T-helper 2 cell treated with Interferon-gamma antibody and Interleukin-4, amounts not matched to agents 5 μg/mL and 100 μg/mL, for 36 hours (primary cell): Measurements from ENCODE around the gene CALB2.
"Not testable (repeated sequence)": the region's sequence is repeated elsewhere in the genome, so short reads cannot be mapped to it uniquely, and the experiment has no call there.

ENCODE experiments used
- DNase-seq: peaks from one replicate; pipeline ENCODE4 v3.0.0; 2021; ENCODE audit warnings: low spot score
- H3K27ac Mint-ChIP-seq: one replicate; pipeline ENCODE4 v1.8.0; 2021; ENCODE audit warnings: mild to moderate bottlenecking, mixed read lengths
- H3K27me3 Mint-ChIP-seq: one replicate; pipeline ENCODE4 v1.8.0; 2021; ENCODE audit warnings: low read depth, mixed read lengths
- H3K36me3 Mint-ChIP-seq: one replicate; pipeline ENCODE4 v1.8.0; 2021; ENCODE audit warnings: low read depth, mixed read lengths
- H3K4me1 Mint-ChIP-seq: one replicate; pipeline ENCODE4 v1.8.0; 2021; ENCODE audit warnings: low read depth, mixed read lengths
- H3K4me3 Mint-ChIP-seq: one replicate; pipeline ENCODE4 v1.8.0; 2022; ENCODE audit warnings: mild to moderate bottlenecking, moderate library complexity, mixed read lengths
- H3K9me3 Mint-ChIP-seq: one replicate; pipeline ENCODE4 v1.8.0; 2021; ENCODE audit warnings: mixed read lengths

CALB2 gene

DNA sequence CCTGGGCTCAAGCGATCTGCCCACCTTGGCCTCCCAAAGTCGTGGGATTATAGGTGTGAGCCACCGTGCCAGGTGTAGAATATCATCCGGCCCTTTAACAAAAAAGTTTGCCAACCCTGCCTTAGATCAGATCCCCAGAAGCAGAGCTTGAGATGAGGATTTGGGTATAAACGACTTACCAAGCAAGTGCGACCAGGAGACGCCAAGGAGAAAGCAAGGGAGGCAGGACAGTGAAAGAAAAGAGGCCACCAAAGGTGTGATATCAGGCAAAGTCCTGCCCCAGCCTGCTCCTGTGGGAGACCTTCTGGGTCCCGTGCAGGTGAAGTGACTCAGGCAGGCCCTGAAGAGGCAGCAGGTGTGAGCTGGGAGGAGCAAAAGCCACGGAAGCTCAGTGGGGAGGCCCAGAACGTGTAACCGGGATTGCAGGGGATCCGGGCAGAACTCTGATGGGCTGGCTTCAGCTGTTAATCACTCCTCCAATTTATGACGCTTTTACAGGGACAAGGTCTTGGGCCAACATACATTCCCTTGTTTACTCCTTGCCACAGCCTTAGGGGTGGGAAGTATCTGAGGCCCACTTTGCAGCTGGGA, 14.1 kb upstream of the CALB2 start:
- H3K4me3 Mint-ChIP-seq, result no peak overlapping the region
- no peaks in the 10 kb centered on the region for H3K36me3 Mint-ChIP-seq
- no peak for DNase-seq
- no peak overlapping the region for H3K27ac Mint-ChIP-seq
- no peaks in the 10 kb centered on the region for H3K9me3 Mint-ChIP-seq
- no peaks in the 10 kb centered on the region for H3K4me1 Mint-ChIP-seq
- H3K27me3 Mint-ChIP-seq, result no peaks in the 10 kb centered on the region

DNA sequence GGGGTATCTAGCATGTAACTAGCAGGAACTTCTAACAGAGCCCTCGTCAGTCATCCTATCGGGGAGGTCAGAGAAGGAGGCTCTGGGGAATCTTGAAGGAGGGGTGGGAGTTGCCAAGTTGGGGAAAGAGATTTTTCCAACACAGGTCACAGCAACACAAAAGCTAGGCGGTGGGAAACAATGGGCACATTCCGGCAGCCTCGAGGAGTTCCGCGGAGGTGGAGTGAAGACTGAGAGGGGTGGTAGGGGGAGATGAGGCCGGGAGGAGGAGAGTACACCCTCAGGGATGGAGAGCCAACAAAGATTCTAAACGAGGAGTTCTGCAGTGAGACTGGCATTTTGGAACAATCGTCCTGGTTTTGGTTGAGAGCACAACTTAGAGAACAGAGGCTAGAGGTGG, 13.5 kb upstream of the CALB2 start:
- no peaks in the 10 kb centered on the region for H3K36me3 Mint-ChIP-seq
- H3K27me3 Mint-ChIP-seq, result no peaks in the 10 kb centered on the region
- H3K9me3 Mint-ChIP-seq, result no peaks in the 10 kb centered on the region
- no peak overlapping the region for H3K27ac Mint-ChIP-seq
- no peak for DNase-seq
- no peak overlapping the region for H3K4me3 Mint-ChIP-seq
- no peaks in the 10 kb centered on the region for H3K4me1 Mint-ChIP-seq

DNA sequence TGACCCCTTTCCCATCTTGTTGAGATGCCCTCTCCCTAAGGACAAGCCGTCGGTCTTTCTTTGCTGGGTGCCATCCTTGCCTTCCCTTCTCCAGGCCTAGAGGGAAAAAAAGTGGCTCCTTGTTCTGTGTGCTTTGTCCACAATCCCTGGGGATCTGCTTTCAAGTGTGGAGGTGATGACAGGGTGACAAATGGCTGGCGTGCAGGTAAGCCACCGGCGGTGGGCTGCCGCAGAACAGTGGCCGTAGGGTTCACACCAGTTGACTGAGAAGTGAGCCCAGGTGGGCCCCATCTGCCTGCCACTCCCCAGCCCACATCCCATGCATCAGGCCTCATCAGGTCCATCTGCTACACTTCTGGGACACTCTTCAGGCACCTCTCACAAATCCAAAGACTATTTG, 11.4 kb upstream of the CALB2 start:
- Mint-ChIP-seq H3K4me3 (no peak overlapping the region), H3K27me3 (no peaks in the 10 kb centered on the region), H3K9me3 (no peaks in the 10 kb centered on the region), H3K36me3 (no peaks in the 10 kb centered on the region), H3K27ac (no peak overlapping the region), H3K4me1 (no peaks in the 10 kb centered on the region)
- no peak for DNase-seq

DNA sequence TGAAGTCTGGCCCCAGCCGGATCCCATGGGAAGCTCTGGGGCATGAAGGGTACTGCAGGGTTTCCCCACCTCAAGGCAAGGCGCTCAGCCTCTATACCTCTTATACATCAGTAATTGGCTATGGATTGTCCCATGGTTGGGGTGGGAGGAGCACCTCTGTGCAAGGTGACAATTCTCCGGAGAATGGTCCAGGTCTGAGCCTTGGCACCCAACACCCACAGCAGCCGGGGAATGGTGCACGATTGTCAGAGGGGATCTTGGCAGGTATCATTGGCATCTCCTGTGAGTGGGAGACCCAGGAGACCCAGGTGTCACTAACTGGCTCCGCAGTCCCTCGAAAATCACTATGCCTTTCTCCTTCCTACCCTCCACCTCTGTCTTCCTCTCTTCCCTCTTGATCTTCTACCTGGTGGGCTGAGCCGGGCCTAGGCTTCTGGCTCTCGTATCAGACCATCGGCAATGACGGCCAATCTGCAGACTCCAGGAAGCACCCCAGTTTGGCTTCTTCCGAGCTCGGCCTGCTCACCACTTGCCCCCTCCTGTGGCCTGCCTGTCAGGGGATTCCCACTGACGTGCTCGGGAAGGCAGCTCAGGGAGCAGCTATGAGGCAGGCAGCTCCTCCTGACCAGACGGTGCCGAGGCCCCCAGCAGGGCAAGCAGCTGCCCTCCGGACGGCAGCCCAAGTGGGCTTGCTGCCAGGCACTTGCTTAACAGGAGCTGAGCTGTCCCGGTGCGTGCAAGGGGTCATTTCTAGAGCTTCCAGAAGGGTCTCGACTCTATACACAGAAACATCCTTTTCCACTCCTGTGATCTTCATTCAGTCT, 10.0 kb upstream of the CALB2 start:
- Mint-ChIP-seq H3K27ac (no peak overlapping the region), H3K36me3 (no peaks in the 10 kb centered on the region), H3K4me3 (no peak overlapping the region), H3K27me3 (no peaks in the 10 kb centered on the region), H3K4me1 (no peaks in the 10 kb centered on the region), H3K9me3 (no peaks in the 10 kb centered on the region)
- no peak for DNase-seq

DNA sequence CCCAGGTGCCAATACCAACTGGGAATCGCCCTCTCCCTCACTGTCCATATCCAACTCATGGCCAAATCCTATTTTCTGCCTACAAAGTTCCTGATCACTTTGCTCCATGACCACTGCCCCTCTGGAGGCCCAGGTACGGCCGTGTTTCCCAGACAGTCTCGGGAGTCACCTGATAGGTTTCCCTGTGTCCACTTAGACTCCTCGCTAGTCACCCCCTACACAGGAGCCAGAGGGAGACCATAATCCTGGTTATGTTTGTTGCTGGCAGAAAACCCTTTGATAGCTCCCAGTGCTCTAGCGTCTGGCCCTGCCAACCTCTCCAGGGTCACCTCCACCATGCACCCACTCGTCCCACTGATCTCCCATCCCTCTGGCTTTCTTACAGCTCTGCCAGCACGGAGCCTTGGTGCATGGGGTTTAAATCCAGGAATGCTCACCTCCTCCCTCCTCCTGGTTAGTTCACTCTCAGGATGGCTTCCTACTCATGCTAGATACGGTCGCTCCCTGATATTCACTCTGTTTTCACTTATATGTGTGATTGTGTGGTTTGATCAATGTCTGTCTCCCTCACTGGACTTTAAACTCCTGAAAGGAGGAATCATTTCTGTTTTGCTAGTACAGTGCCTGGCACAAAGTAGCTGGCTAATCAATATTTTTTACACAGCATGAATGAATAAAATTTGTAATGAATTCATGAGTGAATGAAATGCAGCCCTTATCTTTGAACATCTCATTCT, 7.5 kb upstream of the CALB2 start:
- Mint-ChIP-seq H3K4me3 (no peak overlapping the region), H3K9me3 (no peaks in the 10 kb centered on the region), H3K27me3 (no peaks in the 10 kb centered on the region), H3K36me3 (no peaks in the 10 kb centered on the region), H3K4me1 (no peaks in the 10 kb centered on the region), H3K27ac (no peak overlapping the region)
- DNase-seq, result no peak

DNA sequence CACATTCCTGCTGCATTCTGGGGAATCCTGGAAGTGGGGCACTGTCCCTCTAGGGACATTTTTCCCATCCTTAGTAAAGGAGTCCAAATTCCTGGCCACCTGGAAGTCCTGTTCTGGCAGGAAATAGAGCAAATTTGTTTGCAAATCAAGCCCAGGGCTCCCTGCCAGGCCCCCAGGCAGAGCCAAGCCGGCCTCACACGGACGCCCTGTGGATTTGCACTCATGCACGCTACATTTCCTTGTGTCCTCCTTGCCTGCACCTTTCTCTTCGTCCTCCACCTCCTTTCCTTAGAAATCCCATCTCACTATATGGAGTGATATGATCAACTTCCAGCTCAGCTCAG, 7.0 kb upstream of the CALB2 start:
- H3K36me3 Mint-ChIP-seq, result no peaks in the 10 kb centered on the region
- no peaks in the 10 kb centered on the region for H3K4me1 Mint-ChIP-seq
- no peak overlapping the region for H3K27ac Mint-ChIP-seq
- H3K27me3 Mint-ChIP-seq, result no peaks in the 10 kb centered on the region
- DNase-seq, result no peak
- no peaks in the 10 kb centered on the region for H3K9me3 Mint-ChIP-seq
- no peak overlapping the region for H3K4me3 Mint-ChIP-seq

DNA sequence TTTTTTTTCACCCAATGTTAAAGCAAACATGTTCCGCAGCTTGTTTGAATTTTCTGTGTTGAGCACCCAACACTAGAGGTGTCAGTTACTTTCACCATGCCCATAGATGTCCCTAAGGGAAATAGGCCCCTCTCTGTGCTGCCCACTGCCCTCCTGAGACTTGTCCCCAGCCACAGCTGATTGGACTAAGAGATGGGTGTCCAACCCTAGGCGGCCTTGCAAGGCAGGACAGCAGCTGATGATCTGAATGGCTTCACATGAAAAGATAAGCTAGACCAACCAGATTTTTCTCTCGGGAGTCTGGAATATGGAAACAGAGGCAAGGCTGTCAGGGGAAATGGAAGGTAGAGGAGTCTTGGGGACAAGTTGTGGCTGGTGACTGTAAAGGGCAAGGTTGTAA, 6.1 kb upstream of the CALB2 start:
- DNase-seq, result no peak
- Mint-ChIP-seq H3K4me1 (no peaks in the 10 kb centered on the region), H3K4me3 (no peak overlapping the region), H3K9me3 (no peaks in the 10 kb centered on the region), H3K27ac (no peak overlapping the region), H3K27me3 (peaks cover 3% of the 10 kb centered on the region), H3K36me3 (no peaks in the 10 kb centered on the region)

DNA sequence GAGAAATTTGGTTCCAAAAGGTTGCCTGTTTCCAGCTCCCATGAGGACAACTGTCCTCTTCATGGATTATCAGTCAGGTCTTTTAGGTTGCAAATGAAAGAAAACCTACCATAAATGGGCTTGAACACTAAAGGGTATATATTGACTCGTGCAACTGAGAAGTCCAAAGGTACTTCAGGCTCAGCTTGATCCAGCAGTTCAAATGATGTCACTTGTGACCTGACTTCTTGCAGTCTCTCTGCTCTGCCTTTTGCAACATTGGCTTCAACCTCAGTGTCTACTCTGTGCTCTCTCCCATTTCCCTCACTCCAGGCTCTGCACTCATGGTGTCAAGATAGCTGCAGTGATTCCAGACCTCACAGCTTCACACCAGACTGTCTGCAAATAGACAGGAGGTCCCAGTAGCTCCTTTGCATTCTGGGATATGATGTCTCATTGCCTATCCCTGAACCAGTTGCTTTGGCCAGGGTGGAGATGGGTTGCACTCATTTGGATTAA, 5.5 kb upstream of the CALB2 start:
- Mint-ChIP-seq H3K4me1 (no peaks in the 10 kb centered on the region), H3K27me3 (peaks cover 4% of the 10 kb centered on the region), H3K36me3 (no peaks in the 10 kb centered on the region), H3K9me3 (no peaks in the 10 kb centered on the region), H3K27ac (no peak overlapping the region), H3K4me3 (no peak overlapping the region)
- no peak for DNase-seq

DNA sequence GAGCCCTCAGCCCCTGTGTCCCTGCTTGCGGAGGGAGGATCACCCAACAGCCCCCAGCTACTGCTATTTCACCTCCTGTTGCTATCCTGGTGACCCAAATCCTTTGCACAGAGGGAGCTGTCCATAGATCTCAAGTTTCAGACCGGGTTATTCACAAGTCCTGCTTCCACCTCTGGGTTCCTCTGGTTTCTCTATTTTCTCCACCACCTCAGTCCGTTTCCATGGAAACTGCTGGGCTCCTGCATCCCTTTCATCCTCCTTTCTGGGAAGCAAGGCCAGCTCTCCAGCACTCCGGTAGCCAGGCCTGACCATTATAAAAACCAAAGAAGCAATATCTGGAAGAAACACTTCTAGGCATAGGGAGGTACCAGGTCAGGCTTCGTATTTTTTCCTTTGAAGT, 4.8 kb upstream of the CALB2 start:
- no peaks in the 10 kb centered on the region for H3K36me3 Mint-ChIP-seq
- no peak overlapping the region for H3K4me3 Mint-ChIP-seq
- H3K4me1 Mint-ChIP-seq, result no peaks in the 10 kb centered on the region
- H3K9me3 Mint-ChIP-seq, result no peaks in the 10 kb centered on the region
- peaks cover 4% of the 10 kb centered on the region for H3K27me3 Mint-ChIP-seq
- no peak for DNase-seq
- H3K27ac Mint-ChIP-seq, result no peak overlapping the region

DNA sequence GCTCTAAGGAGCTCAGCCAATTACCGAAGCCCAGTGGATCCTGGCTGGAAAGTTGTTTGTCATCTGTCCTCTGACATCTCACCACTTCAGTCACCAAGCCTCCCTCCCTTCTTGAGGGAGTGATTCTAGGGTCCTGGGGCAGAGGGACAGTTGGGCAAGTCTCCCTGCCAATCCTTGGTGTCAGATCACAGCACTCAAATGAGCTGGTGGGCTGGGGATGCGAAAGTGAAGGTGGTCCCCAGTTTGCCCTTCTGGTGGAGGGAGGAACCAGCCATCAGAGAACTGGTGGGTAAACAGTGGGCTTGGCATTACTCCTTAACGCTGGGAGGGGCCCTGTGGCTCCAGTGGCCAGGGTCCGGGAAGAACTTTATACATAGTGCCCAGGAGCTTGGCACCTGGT, 4.4 kb upstream of the CALB2 start:
- peaks cover 7% of the 10 kb centered on the region for H3K27me3 Mint-ChIP-seq
- H3K27ac Mint-ChIP-seq, result no peak overlapping the region
- no peak overlapping the region for H3K4me3 Mint-ChIP-seq
- DNase-seq, result no peak
- no peaks in the 10 kb centered on the region for H3K4me1 Mint-ChIP-seq
- H3K9me3 Mint-ChIP-seq, result no peaks in the 10 kb centered on the region
- H3K36me3 Mint-ChIP-seq, result no peaks in the 10 kb centered on the region

DNA sequence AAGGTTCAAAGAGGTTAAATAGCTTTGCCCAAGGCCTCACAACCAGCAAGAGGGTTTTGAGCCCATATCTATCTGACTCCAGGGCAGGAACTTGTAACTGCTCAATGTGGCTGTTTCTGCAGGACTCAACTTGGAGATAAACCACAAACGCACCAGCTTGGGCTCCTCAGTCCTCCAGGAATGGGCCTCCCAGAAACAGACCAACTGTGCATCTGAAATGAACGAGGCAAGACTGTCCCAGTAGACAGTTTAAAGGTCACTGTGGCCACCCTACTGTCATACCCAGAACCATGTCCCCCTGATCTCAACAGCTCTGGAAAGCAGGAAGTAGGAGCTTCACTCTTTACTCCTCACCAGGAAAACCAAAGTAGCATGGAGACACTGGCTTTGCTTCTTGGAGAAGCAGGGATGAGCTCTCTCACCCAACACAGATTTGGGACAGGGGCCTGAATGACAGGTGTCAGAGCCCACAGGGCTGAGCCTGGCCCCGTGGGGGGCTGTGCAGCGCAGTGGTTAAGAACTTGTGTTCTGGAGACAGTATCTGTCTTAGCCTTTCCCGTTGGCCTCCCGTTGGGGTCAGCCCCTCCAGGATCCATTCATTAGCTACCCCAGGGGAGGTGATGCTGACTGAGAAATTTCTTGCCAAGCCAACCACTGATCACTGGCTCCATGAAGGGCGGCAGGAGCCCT, 2.3 kb upstream of the CALB2 start:
- Mint-ChIP-seq H3K36me3 (no peaks in the 10 kb centered on the region), H3K4me1 (no peaks in the 10 kb centered on the region), H3K9me3 (no peaks in the 10 kb centered on the region), H3K27ac (no peak overlapping the region), H3K27me3 (peaks cover 13% of the 10 kb centered on the region), H3K4me3 (no peak overlapping the region)
- DNase-seq, result no peak

DNA sequence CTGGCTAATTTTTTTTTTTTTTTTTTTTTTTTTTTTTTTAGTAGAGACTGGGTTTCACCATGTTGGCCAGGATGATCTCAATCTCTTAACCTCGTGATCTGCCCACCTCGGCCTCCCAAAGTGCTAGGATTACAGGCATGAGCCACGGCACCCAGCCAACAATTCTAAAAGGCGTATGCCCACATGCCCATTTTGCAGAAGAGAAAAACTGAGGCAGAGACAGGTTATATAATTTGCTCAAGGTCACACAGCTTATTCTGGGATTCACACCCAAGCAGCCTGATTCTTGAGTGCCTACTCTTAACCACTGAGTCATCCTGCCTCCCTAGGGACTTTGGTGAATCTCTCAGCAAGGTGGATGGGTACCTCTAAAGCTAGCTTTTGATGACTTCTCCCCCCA, 1.6 kb upstream of the CALB2 start:
- not testable (repeated sequence) for H3K4me1 Mint-ChIP-seq, H3K4me3 Mint-ChIP-seq, H3K27ac Mint-ChIP-seq, DNase-seq, H3K36me3 Mint-ChIP-seq, H3K9me3 Mint-ChIP-seq
- H3K27me3 Mint-ChIP-seq, result peaks cover 13% of the 10 kb centered on the region

DNA sequence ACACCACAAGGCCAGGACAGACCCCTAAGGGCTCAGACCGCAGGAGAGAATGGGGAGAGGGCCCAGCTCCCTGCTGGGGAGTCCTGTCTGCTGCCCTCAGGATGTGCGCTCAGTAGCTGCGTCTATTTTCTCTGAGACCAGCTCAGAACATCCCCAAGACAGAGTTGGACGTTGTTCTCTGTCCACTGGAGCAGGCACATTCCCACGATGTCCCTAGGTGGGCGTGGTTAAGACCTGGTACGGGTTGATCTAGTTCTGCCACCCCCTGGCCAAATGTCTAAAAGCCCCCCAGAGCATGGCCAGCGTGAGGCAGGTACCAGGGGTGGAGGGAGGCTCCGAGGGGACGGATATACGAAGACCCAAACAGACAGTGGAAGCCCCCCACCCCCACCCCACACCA, 842 bp upstream of the CALB2 start:
- Mint-ChIP-seq H3K4me3 (no peak overlapping the region), H3K36me3 (no peaks in the 10 kb centered on the region), H3K27ac (no peak overlapping the region), H3K4me1 (no peaks in the 10 kb centered on the region), H3K9me3 (no peaks in the 10 kb centered on the region), H3K27me3 (peaks cover 13% of the 10 kb centered on the region)
- DNase-seq, result no peak

DNA sequence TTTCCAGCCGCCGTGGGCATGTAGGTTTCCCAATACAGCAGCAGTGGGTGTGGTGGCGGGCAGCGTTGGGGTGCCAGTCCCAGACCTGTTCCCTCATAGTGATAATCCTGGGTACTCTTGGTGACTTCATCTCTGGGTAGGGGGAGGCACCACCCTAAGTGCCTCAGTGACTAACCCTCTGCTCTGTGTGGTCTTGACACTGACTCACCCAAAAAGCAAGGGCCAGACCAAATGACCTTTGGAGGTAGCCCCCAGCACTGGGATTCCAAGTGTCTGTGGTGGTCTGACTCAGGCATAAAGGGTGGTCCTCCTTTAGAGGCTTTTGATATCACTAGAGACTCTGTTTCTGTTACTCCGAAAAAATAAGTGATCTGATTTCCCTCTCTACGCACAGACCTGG, 908 bp downstream of the CALB2 start:
- Mint-ChIP-seq H3K9me3 (no peaks in the 10 kb centered on the region), H3K36me3 (no peaks in the 10 kb centered on the region), H3K4me1 (no peaks in the 10 kb centered on the region), H3K27me3 (peaks cover 13% of the 10 kb centered on the region), H3K27ac (no peak overlapping the region), H3K4me3 (no peak overlapping the region)
- DNase-seq, result no peak
